Activated T-cell treated with anti-CD3 and anti-CD28 coated beads for 1 hour (primary cell): Measurements from ENCODE around the gene ZBTB8B.
A peak's percentile ranks its signal among the peaks of the same experiment; 100 is the strongest.
"Not testable (repeated sequence)": the region's sequence is repeated elsewhere in the genome, so short reads cannot be mapped to it uniquely, and the experiment has no call there.

ENCODE experiments used
- DNase-seq: peaks from one replicate; pipeline ENCODE4 v3.0.0-alpha.2; 2020; ENCODE audit warnings: low read depth

Gene ZBTB8B

GRCh38 chr1:32464716-32465577 is at the start of gene ZBTB8B:
Gene ZBTB8B (plus strand): TSS chr1:32465072. CDS start chr1:32470625, 5,553 bp downstream.
- DNase-seq, result peak; percentile 4

- DNase-seq, result no peak
Observed at GRCh38 chr1:32421775-32422174, 43.1 kb upstream of the ZBTB8B start.

GRCh38 chr1:32426489-32427255 is 38.2 kb upstream of the ZBTB8B start:
- DNase-seq, result no peak

- DNase-seq, result no peak
Observed at GRCh38 chr1:32427264-32427963, 37.5 kb upstream of the ZBTB8B start.

- DNase-seq, result no peak
Observed at GRCh38 chr1:32431736-32432400, 33.0 kb upstream of the ZBTB8B start.

- DNase-seq, result no peak
Observed at GRCh38 chr1:32438136-32438535, 26.7 kb upstream of the ZBTB8B start.

- not testable (repeated sequence) for DNase-seq
Observed at GRCh38 chr1:32438777-32439176, 26.1 kb upstream of the ZBTB8B start.

GRCh38 chr1:32441467-32441866 is 23.4 kb upstream of the ZBTB8B start:
- not testable (repeated sequence) for DNase-seq

- DNase-seq, result no peak
Observed at GRCh38 chr1:32447469-32448185, 17.2 kb upstream of the ZBTB8B start.

GRCh38 chr1:32448186-32448772 is 16.6 kb upstream of the ZBTB8B start:
- DNase-seq, result peak; percentile 5

- DNase-seq, result no peak
Observed at GRCh38 chr1:32448773-32449456, 16.0 kb upstream of the ZBTB8B start.

GRCh38 chr1:32449457-32449831 is 15.4 kb upstream of the ZBTB8B start:
- not testable (repeated sequence) for DNase-seq

GRCh38 chr1:32454726-32455125 is 10.1 kb upstream of the ZBTB8B start:
- no peak for DNase-seq

GRCh38 chr1:32455958-32456357 is 8.9 kb upstream of the ZBTB8B start:
- no peak for DNase-seq

- DNase-seq, result not testable (repeated sequence)
Observed at GRCh38 chr1:32458798-32459197, 6.1 kb upstream of the ZBTB8B start.

- DNase-seq, result not testable (repeated sequence)
Observed at GRCh38 chr1:32462977-32463376, 1.9 kb upstream of the ZBTB8B start.

GRCh38 chr1:32464191-32464715 is 619 bp upstream of the ZBTB8B start:
- DNase-seq, result no peak

GRCh38 chr1:32465578-32465933 is 684 bp downstream of the ZBTB8B start:
- DNase-seq, result no peak

GRCh38 chr1:32466761-32467160 is 1.9 kb downstream of the ZBTB8B start:
- DNase-seq, result no peak

- DNase-seq, result no peak
Observed at GRCh38 chr1:32468791-32469190, 3.9 kb downstream of the ZBTB8B start.
